Caco-2 (cell line): ENCODE data around the gene TM9SF4. TPM values are rescaled to one million over a fixed set of nuclear protein-coding genes. Genes with fewer than 3 reads are reported as not detected.

Source experiments
- BruUV-seq: library from RNA; stranded (reverse); fragments of 400-500 nt; replicated peaks from 2 replicates; lab custom pipeline; 2021; lab: Mats Ljungman, UMichigan
- CTCF ChIA-PET: fragments of 300-600 bp; sonication (Branson Sonifier 250); formaldehyde crosslinking; loops from one replicate; lab custom pipeline; 2022; ENCODE audit warnings: antibody characterized with exemption; lab: Charles Lee
- POLR2A ChIA-PET: fragments of 300-600 bp; sonication (Branson Sonifier 250); formaldehyde crosslinking; loops from one replicate; lab custom pipeline; 2022; ENCODE audit warnings: antibody characterized with exemption; lab: Charles Lee
- DNase-seq, 2 experiments: peaks; one replicate each; pipeline versions ENCODE4 v3.0.0 to v3.0.0-alpha.2; 2020 to 2022
- H3K27me3 ChIP-seq: replicated peaks from 2 replicates; pipeline ENCODE4 v1.6.0; 2011; ENCODE audit warnings: low read length; ENCODE audit not compliant: control insufficient read depth, insufficient read depth
- H3K36me3 ChIP-seq: 2 replicates; pipeline ENCODE4 v1.5.1; 2011; ENCODE audit warnings: low read length; ENCODE audit not compliant: control insufficient read depth, insufficient read depth
- H3K4me1 ChIP-seq: fragments of 250-450 bp; sonication (Bioruptor Pico); 2 replicates; pipeline ENCODE4 v1.5.1; 2020; ENCODE audit warnings: mild to moderate bottlenecking
- H3K4me3 ChIP-seq: 2 replicates; pipeline ENCODE4 v1.5.1; 2011; ENCODE audit warnings: low read depth, mild to moderate bottlenecking, control low read depth, low read length
- H3K9me3 ChIP-seq: fragments of 250-450 bp; sonication (Bioruptor Pico); 2 replicates; pipeline ENCODE4 v1.5.1; 2020; ENCODE audit warnings: mild to moderate bottlenecking, moderate library complexity
- H3K27ac Mint-ChIP-seq: one replicate; pipeline ENCODE4 v1.8.0; 2022; ENCODE audit warnings: mixed read lengths; ENCODE audit not compliant: unreplicated experiment
- H3K27me3 Mint-ChIP-seq: one replicate; pipeline ENCODE4 v1.8.0; 2022; ENCODE audit warnings: mixed read lengths; ENCODE audit not compliant: insufficient read depth, unreplicated experiment
- H3K36me3 Mint-ChIP-seq: one replicate; pipeline ENCODE4 v1.8.0; 2022; ENCODE audit warnings: mild to moderate bottlenecking, mixed read lengths; ENCODE audit not compliant: insufficient read depth, unreplicated experiment
- H3K4me1 Mint-ChIP-seq: one replicate; pipeline ENCODE4 v1.8.0; 2022; ENCODE audit warnings: low read depth, mixed read lengths; ENCODE audit not compliant: unreplicated experiment
- H3K4me3 Mint-ChIP-seq: one replicate; pipeline ENCODE4 v1.8.0; 2022; ENCODE audit warnings: mild to moderate bottlenecking, moderate library complexity, mixed read lengths; ENCODE audit not compliant: unreplicated experiment
- H3K9me3 Mint-ChIP-seq: one replicate; pipeline ENCODE4 v1.8.0; 2022; ENCODE audit warnings: mixed read lengths; ENCODE audit not compliant: unreplicated experiment
- intact Hi-C: fragments of 100-400 bp; cut with micrococcal nuclease; formaldehyde crosslinking; loops from one replicate; pipeline ENCODE4 v1.10.0; 2022; ENCODE audit not compliant: unreplicated experiment
- total RNA-seq: library from RNA; stranded (reverse); gene quantifications from 2 replicates; pipeline ENCODE4 v1.2.3, GENCODE V29; 2022
- TF ChIP-seq, protein P1 (sequence below), 2 experiments: fragments of 200-600 bp in 1 of 2; IDR thresholded peaks; 1 replicate in 1 of 2; 2 replicates in 1 of 2; pipeline versions ENCODE4 v1.5.1 to v1.8.0; 2011 to 2022; ENCODE audit warnings: antibody characterized with exemption in 1 of 2, control low read depth in 1 of 2, inconsistent platforms in 1 of 2, low read depth in 1 of 2, low read length in 1 of 2, mild to moderate bottlenecking in 1 of 2, moderate library complexity in 1 of 2; ENCODE audit not compliant: insufficient read depth in 1 of 2, severe bottlenecking in 1 of 2, unreplicated experiment in 1 of 2

The TM9SF4 gene
- total RNA-seq, 1 experiment from 2014 or later: 138 TPM

DNA sequence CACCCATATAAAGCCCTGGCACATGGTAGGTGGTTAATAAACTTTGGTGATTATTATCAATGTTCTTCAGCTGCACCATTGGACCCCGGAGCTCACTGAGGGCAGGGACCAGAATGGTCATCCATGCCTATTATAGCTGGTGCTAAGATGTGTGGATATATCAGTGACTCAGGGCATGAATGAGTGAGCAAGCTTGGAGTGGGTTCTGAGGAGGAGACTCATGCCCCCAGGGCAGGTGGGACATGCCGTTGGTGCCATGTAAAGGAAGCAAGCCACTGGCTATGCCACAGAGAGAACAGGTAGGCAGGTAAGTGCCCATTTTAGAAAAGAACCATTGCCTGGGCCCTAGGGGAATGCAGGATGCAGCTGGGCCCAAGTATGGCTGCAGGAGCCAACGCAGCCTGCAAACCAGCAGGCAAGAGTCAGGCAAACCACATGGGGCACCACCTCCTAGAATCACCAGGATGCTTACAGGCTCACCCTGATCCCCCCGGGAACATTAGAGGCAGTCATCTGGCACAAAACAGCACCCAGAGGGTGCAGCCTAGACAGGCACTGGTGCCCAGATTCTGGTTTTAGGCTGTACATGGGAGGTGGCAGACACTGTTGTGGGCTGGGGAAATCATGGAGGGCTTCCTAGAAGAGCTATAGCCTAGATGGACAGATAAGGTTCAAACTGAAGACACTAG is 74.6 kb downstream of the TM9SF4 start:
- intact Hi-C loops: no loop called here
- no peaks in the 10 kb centered on the region for H3K27me3 Mint-ChIP-seq
- BruUV-seq: no TSS peak
- no peaks in the 10 kb centered on the region for H3K9me3 Mint-ChIP-seq
- H3K4me3 Mint-ChIP-seq: no peak overlapping the region
- TF ChIP-seq, protein P1, sequence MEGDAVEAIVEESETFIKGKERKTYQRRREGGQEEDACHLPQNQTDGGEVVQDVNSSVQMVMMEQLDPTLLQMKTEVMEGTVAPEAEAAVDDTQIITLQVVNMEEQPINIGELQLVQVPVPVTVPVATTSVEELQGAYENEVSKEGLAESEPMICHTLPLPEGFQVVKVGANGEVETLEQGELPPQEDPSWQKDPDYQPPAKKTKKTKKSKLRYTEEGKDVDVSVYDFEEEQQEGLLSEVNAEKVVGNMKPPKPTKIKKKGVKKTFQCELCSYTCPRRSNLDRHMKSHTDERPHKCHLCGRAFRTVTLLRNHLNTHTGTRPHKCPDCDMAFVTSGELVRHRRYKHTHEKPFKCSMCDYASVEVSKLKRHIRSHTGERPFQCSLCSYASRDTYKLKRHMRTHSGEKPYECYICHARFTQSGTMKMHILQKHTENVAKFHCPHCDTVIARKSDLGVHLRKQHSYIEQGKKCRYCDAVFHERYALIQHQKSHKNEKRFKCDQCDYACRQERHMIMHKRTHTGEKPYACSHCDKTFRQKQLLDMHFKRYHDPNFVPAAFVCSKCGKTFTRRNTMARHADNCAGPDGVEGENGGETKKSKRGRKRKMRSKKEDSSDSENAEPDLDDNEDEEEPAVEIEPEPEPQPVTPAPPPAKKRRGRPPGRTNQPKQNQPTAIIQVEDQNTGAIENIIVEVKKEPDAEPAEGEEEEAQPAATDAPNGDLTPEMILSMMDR (IDR thresholded peaks at IDR 0.05; ENCODE audit: insufficient read depth in 1 of 2, low read depth in 1 of 2, low read length in 1 of 2, severe bottlenecking in 1 of 2, unreplicated experiment in 1 of 2): no peak
- Histone ChIP-seq H3K9me3 (no peaks in the 10 kb centered on the region), H3K36me3 (no peaks in the 10 kb centered on the region), H3K4me1 (peaks cover 16% of the 10 kb centered on the region), H3K4me3 (no peak overlapping the region), H3K27me3 (no peaks in the 10 kb centered on the region)
- H3K4me1 Mint-ChIP-seq: no peaks in the 10 kb centered on the region
- ChIA-PET CTCF (interaction anchor here (0.6 kb wide), 1 partner anchor 71 kb away, joined by 5 read pairs; no protein-coding TSS in a partner anchor), POLR2A (no interaction called here)
- no peak overlapping the region for H3K27ac Mint-ChIP-seq
- no peak for DNase-seq
- H3K36me3 Mint-ChIP-seq: peaks cover 14% of the 10 kb centered on the region

DNA sequence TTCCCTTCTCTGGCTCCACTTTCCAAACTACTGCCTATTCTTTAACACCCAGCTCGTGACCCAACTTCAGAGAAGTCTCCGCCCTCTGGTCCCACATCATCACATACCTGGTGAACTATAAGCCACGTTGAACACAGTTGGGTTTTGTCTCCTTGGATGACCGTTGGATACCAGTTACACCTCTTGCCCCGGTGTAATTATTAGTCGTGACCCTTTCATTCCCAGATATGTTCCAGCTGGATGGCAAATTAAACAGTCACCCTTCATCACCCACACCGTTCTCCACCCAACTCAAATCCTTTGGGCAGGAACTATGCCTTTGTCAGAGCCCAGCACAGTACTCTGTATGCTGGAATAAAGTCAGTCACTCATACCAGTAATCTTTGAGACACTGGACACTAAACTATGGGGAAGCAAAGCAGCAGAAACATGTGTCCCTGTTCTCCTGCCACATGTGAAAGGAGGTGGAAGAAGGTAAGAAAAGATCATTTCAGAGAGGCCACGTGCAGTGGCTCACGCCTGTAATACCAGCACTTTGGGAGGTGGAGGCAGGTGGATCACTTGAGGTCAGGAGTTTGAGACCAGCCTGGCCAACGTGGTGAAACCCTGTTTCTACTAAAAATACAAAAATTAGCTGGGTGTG is 75.6 kb downstream of the TM9SF4 start:
- Mint-ChIP-seq H3K27me3 (no peaks in the 10 kb centered on the region), H3K9me3 (no peaks in the 10 kb centered on the region), H3K4me1 (no peaks in the 10 kb centered on the region), H3K27ac (no peak overlapping the region), H3K36me3 (peaks cover 22% of the 10 kb centered on the region), H3K4me3 (no peak overlapping the region)
- Histone ChIP-seq H3K4me3 (no peak overlapping the region), H3K9me3 (no peaks in the 10 kb centered on the region), H3K4me1 (peaks cover 16% of the 10 kb centered on the region), H3K36me3 (0 out of 2 replicates have a peak, but pooled peaks cover 2% of the 10 kb centered on the region), H3K27me3 (no peaks in the 10 kb centered on the region)
- TF ChIP-seq, protein P1 (IDR thresholded peaks at IDR 0.05; ENCODE audit: insufficient read depth in 1 of 2, low read depth in 1 of 2, low read length in 1 of 2, severe bottlenecking in 1 of 2, unreplicated experiment in 1 of 2): no peak
- no TSS peak for BruUV-seq
- DNase-seq: no peak
- ChIA-PET CTCF (no interaction called here), POLR2A (no interaction called here)
- intact Hi-C loops: no loop called here

DNA sequence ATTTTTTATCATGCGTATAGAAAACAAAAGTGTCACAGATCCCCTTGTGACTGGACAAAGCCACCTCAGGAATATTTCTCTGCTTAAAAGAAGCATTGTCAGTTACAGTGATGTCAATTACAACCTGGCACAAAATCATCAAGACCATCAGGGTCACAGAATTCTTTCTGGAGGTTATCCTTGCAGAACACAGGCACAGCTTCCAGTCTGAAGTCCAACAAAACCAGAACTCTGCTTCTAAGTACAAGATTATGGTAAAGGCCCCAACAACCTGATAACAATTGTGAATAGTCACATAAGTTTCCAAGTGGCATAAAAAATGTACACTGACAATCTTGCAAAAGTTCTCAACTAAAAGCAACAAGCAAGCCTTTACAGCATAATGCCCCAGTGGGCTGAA is 77.0 kb downstream of the TM9SF4 start:
- no TSS peak for BruUV-seq
- Histone ChIP-seq H3K9me3 (no peaks in the 10 kb centered on the region), H3K4me3 (no peak overlapping the region), H3K27me3 (no peaks in the 10 kb centered on the region), H3K4me1 (peaks cover 16% of the 10 kb centered on the region), H3K36me3 (0 out of 2 replicates have a peak, but pooled peaks cover 2% of the 10 kb centered on the region)
- POLR2A ChIA-PET: no interaction called here
- Mint-ChIP-seq H3K4me1 (no peaks in the 10 kb centered on the region), H3K36me3 (peaks cover 34% of the 10 kb centered on the region), H3K4me3 (no peak overlapping the region), H3K9me3 (no peaks in the 10 kb centered on the region), H3K27ac (no peak overlapping the region), H3K27me3 (no peaks in the 10 kb centered on the region)
- DNase-seq: no peak
- TF ChIP-seq, protein P1 (IDR thresholded peaks at IDR 0.05; ENCODE audit: insufficient read depth in 1 of 2, low read depth in 1 of 2, low read length in 1 of 2, severe bottlenecking in 1 of 2, unreplicated experiment in 1 of 2): no peak
- intact Hi-C loops: no loop called here
- CTCF ChIA-PET: no interaction called here
